Measurements from ENCODE around the gene MAP3K6.

DNA sequence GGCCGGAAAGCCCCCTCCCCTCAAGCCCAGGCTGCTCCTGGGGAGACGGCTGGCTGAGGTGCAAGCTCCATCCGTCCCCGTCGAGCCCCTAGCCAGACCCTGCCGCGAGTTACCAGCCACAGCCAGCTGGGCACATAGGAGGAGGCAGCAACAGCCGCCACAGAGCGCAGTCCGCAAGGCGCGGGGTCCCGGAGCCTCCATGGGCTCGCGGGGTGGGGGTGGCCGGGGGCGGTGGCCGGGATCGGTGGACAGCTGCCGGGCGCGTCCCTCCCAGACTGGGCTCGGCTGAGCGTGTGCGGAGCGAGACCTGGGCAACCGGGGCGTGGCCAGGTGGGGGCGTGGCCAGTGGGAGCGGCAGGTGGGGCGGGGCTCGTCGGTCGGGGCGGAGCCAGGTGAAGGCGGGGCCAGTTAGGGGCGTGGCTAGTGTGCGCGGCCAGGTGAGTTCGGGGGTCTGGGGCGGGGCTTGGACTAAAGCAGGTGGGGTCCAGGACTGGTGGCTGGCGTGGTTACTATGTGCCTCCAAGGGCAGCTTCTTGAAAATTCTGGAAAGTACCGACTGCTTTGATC, 16.4 kb upstream of the MAP3K6 start, which contains the start of gene CD164L2:
- TF ChIP-seq, protein P1, sequence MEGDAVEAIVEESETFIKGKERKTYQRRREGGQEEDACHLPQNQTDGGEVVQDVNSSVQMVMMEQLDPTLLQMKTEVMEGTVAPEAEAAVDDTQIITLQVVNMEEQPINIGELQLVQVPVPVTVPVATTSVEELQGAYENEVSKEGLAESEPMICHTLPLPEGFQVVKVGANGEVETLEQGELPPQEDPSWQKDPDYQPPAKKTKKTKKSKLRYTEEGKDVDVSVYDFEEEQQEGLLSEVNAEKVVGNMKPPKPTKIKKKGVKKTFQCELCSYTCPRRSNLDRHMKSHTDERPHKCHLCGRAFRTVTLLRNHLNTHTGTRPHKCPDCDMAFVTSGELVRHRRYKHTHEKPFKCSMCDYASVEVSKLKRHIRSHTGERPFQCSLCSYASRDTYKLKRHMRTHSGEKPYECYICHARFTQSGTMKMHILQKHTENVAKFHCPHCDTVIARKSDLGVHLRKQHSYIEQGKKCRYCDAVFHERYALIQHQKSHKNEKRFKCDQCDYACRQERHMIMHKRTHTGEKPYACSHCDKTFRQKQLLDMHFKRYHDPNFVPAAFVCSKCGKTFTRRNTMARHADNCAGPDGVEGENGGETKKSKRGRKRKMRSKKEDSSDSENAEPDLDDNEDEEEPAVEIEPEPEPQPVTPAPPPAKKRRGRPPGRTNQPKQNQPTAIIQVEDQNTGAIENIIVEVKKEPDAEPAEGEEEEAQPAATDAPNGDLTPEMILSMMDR (conservative IDR thresholded peaks at IDR 0.05; ENCODE audit: low read depth, low read length) = no peak
- TF ChIP-seq EZH2 (IDR thresholded peaks at IDR 0.05; ENCODE audit: low read length, unreplicated experiment) = no peak

All from PC-3 (cell line).